Islet of Langerhans (tissue), 1 donor: ENCODE results near the gene PTGER1.
"Not testable (repeated sequence)": the region's sequence is repeated elsewhere in the genome, so short reads cannot be mapped to it uniquely, and the experiment has no call there.

Experiments used
- FAIRE-seq: peaks from one replicate; lab custom pipeline; 2011; peaks lifted over from hg19 to GRCh38; lab: Jason Lieb, UNC

The PTGER1 gene, protein sequence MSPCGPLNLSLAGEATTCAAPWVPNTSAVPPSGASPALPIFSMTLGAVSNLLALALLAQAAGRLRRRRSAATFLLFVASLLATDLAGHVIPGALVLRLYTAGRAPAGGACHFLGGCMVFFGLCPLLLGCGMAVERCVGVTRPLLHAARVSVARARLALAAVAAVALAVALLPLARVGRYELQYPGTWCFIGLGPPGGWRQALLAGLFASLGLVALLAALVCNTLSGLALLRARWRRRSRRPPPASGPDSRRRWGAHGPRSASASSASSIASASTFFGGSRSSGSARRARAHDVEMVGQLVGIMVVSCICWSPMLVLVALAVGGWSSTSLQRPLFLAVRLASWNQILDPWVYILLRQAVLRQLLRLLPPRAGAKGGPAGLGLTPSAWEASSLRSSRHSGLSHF

DNA sequence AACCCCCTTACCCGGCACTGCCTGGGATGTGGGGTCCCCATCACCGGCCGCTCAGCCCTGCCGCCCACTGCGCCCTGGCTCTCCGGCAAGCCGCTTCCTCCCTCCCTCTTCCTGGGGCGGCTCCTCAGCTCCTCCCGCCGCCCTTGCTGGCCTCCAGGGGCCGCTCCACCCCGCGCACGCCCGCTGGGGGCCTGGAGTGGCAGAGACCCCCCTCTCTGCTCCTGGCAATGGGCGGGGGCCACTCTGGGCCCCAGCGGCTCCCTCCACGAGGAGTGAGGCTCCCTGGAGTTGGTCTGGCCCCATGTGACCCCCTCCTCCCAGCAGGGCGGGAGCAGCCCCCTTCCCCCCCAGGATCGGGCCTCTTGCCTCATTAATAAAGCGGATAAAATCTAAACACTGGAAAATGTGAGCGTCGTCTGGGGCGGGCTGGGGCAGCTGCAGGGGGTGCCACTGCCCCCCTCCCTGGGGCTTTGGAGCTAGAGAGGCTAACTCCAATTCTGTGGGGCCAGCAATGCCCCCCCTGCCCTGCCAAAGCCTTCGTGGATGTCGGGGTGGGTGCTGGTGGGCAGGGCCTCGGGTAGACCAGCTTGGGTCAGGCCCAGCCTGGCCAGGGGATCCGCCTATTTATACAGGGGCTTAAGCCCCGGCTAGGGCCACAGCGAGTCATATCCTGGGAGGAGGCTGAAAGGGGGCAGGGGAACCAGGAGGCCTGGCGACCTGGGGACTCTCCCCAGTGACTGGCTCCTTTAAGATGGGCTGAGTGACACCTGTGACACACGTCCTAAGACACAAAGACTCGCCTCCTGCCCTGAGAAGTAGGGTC is at the start of gene PTGER1:
TSS of gene PTGER1 (minus strand) at position 104 of the 823 bp plus-strand sequence. CDS start 1,034 bp downstream, outside the sequence.
- FAIRE-seq: no peak

DNA sequence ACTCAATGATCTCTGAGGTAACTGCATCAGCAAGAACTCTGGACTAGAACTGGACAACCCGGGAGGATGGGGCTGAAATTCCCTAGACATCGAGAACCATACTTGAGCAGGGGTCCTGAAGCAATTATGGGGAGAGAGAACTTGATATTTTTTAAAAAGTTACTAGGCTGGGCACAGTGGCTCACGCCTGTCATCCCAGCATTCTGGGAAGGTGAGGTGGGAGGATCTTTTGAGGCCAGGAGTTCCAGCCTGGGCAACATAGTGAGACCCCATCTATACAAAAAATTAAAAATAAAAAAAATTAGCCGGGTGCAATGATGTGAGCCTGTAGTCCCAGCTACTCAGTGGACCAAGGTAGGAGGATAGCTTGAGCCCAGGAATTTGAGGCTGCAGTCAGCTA is 45.4 kb upstream of the PTGER1 start:
- FAIRE-seq: no peak

DNA sequence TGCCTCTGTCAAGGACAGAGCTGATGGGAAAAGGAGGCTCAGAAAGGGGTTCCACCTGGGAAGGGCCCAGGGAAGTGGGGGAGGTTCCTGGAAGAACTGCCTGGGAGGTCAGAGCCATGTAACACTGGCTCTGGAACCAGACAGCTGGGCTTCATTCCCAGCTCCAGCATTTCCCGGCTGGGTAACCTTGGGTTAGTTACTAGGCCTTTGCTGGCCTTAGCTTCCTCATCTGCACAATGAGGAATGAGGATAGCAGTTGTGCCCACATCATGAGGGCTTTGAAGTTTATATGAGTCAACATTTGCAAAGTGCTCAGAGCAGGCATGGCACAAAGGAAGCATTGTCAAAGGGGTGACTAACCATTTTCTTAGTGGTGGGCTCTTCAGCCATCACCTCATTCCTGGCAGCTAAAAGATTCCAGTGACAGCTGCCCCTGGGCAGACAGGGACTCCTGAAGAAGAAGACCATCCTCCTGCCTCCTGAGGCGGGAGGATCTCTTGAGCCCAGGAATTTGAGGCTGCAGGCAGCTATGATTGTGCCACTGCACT is 44.8 kb upstream of the PTGER1 start:
- no peak for FAIRE-seq

DNA sequence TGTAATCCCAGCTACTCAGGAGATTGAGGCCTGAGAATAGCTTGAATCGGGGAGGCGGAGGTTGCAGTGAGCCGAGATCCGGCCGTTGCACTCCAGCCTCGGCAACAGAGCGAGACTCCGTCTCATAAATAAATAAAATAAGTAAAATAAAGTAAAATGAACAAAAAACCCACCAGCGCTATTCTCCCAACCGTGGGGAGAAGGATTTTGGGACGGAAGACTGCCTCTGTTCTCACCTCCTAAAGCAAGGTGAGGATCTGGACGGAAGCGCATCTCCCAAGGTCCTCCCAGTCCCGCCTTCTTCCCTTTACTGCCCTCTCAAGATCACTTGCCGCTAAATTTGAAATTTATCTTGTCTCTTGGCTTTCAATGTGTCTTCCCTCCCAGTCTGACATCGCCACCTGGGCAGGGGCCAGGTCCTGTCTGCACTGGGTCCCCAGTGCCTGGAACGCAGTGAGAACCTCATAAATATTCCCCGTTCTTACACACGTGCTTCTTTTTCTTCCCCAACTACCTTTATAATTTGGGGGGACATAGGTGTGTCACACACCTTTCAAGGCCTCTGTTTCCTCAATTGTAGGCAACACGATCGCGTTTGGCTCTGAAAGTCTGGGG is 44.2 kb upstream of the PTGER1 start:
- no peak for FAIRE-seq

DNA sequence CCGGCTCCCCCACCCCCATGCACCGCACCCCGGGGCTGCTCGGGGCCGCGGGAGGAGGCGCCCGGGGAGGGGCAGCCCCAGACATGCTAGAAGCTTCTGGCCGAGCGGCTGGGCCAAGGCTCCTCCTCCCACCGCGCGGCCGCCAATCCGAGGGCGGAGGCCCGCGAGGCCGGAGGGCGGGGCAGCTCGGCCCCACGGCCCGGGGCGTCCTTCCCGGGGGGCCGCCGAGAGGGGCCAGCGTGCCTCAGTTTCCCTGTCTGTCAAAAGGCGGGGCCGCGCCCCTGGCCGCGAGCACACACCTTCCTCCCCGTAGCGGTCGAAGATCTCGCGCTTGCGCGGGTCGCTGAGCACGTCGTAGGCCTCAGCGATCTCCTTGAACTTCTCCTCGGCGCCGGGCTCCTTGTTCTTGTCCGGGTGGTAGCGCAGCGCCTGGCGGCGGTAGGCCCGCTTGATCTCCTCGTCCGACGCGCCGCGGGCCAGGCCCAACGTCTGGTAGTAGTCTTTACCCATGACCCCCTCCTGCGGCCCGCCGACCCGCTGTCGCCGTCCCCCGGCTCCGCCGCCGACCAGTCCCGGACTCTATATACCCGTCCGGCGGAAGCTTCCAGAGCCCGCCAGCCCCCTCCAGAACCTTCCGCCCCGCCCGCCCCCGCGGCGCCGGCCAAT is 42.8 kb upstream of the PTGER1 start, which contains the start of gene DNAJB1:
TSS of gene DNAJB1 (minus strand) at position 558 of the 666 bp plus-strand sequence. CDS start at position 510, 48 bp downstream.
- FAIRE-seq: no peak

DNA sequence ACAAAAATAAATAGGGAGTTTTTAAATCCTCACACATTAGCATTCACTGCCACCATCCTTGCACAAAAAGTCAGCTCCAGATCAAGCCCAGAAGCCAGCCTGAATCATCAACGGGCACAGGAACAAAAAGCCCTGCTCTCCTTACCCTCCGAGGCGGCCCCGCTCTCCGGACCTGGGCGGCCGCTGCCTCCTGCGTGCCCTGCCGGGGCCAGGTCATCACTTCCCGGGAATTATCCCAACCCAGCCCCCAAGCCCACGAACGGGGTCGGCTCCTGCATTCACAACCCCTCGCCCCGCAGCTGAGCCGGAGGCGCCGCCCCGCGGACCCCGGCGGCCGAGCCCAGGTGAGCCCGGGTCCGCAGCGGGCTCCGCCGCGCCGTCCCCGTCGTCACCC is 42.3 kb upstream of the PTGER1 start:
- FAIRE-seq: no peak

DNA sequence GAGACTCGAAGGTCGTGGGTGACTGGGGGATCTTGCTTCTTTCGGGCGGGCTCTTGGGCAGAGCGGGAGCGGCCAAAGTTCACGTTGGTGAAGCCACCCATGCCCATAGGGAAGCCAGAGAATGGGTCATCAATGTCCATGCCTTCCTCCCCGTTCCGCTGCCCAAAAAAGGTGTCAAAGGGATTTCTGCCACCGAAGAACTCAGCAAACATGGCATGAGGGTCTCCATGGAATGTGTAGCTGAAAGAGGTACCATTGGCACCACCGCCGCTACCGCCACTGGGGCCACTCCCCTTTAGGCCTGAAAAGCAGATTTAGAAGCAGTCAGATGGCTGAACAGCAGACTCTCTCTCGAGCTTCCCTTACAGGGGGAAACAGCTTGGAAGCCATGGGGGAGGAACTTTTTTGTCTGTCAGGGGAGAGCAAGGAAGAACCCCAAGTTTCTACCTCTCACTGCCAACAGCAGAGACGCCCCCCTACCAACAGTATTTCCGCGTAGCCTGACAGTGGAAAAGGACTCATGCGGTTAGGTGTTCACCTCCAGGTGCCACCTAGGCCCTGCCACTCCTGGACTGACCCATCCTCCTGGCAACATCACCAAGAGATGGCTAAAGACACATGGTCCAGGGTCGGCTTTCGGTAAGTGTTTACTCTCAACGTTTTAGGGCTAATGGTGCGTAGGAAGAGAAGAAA is 41.7 kb upstream of the PTGER1 start:
- FAIRE-seq: no peak

DNA sequence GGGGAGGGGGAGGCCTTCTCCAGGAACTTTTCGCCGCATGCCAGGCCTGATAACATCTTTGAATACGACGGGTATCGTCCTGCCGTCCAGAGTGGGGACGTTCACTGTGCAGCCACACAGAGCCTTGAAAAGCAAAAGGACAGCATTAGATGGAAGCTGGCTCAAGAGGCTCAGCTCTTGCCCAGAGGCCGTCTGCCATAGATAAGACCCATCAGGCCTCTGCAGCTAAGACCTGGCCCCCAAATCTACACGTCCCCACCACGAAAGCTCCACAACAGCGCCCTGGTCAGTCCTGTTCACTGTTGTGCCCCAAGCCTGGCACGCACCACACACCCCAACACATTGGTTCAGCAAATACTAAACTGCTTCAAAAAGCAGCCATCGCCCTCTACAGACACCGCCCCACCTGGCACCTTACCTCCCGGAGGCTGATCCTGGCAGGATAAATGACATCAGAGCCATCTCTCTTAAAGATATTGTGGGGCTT is 40.9 kb upstream of the PTGER1 start:
- no peak for FAIRE-seq

DNA sequence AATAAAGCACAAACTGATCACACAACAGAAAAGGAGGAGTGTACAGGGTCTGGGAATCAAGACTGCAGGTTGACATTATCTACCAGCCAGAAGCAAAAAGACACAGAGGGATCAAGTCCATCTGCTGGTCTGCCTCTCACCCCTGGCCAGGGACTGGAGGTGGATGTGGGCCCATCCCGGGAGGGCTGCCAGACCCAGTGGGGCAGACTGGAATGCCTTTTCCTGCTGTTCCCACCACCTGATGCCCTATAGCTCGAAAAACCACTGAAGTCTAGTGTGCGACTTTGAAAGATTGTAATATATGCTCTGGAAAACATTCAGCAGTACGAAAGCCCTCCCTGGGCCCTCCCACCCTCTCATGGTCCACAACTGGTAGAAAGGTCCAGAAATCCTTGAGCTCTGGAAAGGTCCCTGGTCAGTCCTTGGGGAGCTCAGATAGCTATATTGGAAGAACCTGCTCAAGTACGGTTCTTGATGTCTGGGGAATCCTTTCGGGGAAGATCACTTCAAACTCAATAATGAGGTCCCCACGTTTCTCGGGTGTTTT is 40.4 kb upstream of the PTGER1 start:
- no peak for FAIRE-seq

DNA sequence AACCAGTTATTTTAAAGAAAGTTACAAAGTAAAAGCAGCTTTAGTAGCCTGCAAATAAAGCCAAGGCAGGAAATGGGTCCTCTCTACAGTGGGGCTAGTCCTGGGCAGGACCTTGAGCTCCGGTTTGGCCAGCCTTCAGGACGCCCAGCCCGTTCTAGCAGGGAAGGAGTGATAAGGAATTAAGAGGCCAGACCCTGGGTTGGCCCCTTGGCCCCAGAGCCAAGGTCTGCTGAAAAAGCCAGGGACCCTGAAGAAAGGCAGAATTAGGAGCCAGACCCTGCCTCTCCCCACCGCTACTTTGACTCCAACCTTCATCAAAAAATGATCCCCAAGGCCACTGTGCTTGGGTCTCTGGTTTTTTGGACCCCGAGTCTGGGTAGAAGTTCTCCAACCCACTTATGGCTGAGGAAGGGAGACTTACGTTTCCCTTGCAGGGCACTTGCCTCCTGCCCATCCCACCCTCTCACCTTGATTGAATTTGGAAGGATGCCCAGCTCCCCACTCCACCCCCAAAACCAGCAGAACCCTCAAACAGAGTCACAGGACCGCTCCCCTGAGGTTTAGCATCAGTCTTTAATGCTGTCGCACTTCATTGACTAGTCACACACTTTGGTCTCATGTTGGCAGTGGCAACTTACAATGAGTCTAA is 39.2 kb upstream of the PTGER1 start:
- no peak for FAIRE-seq

DNA sequence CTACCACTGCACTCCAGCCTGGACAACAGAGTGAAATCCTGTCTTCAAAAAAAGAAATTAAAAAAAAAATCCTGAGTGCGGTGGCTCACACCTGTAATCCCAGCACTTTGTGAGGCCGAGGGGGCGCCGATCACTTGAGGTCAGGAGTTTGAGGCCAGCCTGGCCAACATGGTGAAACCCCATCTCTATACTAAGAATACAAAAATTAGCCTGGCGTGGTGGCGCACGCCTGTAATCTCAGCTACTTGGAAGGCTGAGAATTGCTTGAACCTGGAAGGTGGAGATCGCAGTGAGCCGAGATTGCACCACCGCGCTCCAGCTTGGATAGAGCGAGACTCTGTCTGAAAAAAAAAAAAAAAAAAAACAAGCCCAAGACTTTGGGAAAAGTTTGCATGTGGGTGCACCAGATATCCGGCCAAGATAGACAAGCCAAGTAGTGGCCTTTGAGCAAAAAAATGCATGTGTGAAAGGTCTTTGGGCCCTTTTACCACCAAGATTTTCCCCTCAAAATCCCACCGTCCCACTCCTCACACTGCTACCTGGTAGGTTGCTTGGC is 37.3 kb upstream of the PTGER1 start:
- no peak for FAIRE-seq

DNA sequence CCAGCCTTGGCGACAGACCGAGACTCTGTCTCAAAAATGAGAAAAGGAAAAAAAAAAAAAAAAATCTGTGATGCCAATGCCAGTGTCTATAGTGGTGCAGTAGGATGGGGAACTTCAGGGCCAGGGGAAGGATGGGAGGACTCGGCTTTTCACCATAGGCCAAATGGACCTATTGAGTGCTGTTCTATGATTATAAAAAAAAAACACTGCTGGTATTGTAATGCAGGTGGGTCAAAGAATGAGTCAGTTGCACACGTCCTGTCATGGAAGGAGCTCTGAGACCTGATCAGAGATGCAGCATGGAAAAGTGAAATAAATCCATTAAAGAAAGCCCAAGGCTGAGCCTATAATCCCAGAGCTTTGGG is 36.1 kb upstream of the PTGER1 start:
- FAIRE-seq: no peak

DNA sequence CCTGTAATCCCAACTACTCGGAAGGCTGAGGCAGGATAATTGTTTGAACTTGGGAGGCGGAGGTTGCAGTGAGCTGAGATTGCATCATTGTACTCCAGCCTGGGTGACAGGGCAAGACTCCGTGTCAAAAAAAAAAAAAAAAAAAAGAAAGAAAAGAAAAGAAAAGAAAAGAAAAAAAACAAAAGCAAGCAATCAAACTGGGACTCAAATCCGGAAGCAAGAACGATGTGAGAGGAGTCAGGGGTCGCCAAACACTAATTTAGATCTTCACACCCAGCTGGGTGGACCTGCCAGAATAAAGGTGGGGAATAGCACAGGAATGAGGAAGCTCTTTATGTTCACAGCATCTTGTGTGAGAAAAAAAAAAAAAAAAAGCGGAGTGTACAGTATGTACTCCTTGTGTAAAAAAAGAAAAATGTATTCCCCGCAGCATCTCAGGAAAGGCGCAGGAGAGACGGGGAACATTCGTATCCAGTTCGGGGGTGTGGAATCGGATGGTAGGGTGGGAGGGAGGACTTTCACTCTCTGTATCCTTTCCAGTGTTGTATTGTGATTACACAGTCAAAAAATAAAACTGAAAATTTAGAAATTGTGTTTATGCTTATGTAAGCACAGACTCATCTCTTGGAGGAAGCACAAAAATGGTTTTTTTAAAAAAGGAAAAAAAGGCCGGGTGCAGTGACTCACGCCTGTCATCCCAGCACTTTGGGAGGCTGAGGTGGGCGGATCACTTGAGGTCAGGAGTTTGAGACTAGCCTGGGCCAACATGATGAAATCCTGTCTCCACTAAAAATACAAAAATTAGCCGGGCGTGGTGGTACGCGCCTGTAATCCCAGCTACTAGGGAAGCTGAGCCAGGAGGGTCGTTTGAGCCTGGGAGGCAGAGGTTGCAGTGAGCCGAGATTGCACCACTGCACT is 35.4 kb upstream of the PTGER1 start:
- no peak for FAIRE-seq

DNA sequence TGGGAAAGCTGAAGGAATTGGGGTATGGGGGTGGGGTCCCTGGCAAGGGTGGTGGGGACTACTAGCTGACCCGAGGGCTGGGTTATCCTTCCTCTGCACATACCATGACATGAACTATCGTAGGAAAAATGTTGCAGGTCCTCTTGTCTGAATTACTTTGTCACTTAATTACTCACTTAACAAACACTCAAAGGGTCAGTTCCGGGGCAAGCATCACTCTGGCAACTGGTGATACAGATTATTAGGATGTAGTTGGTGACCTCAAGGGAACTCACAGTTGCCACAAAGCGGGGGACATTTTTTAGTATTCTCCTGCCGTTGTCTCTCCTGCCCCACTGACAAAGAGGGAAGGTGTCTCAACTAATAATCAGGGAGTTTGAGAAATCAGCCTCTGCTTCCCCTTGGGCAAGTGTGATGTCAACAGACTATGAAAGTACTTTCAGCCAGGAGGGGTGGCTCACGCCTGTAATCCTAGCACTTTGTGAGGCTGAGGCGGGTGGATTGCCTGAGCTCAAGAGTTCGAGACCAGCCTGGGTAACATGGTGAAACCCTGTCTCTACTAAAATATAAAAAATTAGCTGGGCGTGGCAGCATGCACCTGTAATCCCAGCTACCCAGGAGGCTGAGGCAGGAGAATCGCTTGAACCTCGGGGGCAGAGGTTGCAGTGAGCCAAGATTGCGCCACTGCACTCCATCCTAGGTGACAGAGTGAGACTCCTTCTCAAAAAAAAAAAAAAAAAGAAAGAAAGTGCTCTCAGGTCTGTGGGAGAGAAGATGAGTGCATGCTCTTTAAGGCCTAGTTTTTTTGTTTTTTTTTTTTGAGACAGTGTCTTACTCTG is 32.8 kb upstream of the PTGER1 start:
- FAIRE-seq: no peak

DNA sequence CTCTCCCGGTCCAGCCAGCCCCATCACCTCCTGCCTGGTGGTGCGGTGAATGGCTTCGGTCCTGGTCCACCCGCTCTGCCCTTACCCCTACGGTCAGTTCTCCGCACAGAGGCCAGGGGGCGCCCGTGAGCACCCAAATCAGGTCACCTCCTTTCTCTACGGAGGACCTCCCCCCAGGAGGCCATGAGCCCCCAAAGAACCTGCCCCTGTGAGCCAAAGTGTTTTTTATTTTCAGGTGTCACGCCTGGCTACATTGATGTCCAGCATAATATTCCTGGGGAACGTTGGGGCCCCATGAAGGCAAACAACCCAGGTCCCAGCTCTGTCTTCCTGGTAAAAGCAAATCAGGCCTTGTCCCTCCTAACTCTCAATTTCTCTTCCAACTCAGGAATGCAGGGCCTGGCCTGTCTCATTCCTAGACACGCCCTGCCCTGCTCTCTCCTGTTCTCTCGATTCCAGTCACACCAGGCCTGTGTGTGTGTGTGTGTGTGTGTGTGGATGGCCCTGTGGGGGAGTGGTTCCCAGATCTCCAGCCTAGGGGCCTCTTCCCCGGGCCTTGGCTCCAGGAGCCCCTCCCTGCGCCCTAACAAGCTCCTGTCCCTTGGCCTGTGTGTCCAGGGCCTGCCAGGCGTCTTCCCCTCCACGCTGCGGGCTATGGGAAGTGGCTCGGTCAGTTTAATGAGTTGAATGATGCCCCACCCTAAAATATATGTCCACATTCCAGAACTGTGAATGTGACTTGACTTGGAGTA is 30.5 kb upstream of the PTGER1 start:
- FAIRE-seq: no peak

DNA sequence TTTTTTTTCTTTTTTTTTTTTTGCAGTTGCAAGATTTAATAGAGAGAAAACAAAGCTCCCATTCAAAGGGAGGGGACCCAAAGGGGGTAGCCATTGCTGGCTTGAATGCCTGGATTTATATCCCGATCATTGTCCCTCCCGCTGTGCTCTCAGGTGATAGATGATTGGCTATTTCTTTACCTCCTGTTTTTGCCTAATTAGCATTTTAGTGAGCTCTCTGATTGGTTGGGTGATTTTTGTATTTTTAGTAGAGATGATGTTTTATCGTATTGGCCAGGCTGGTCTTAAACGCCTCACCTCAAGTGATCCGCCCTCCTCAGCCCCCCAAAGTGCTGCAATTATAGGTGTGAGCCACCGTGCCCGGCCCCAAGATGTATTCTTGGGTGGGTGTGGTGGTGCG is 29.4 kb upstream of the PTGER1 start:
- not testable (repeated sequence) for FAIRE-seq

DNA sequence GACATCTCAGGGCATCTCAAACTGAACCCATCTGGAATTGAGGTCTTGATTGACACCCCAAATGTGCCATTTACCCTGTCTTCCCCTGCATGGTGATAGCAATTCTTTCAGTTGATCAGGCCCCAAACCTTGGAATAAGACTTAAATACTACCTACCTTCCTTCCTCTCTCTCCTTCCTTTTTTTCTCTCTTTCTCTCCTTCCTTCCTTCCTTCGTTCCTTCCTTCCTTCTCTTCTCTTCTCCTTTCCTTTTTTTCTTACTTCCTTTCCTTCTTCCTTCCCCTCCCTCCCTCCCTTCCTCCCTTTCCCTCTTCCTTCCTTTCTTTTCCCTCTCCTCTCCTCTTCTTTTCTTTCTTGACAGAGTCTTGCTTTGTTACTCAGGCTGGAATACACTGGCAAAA is 28.1 kb upstream of the PTGER1 start:
- FAIRE-seq: no peak
